HepG2 (cell line): Measurements from ENCODE around the gene SDC4. TPM values are rescaled to one million over a fixed set of nuclear protein-coding genes. Genes with fewer than 3 reads are reported as not detected.

Source experiments
- ARNT2 ChIP-seq: sonication (generic); formaldehyde crosslinking; IDR thresholded peaks from 2 replicates; pipeline ENCODE4 v1.8.0; 2022; ENCODE audit warnings: mild to moderate bottlenecking, low read depth, missing genetic modification reagents, moderate library complexity
- ATAD3A ChIP-seq: sonication (generic); formaldehyde crosslinking; IDR thresholded peaks from 2 replicates; pipeline ENCODE4 v1.4.0; 2020; ENCODE audit warnings: missing genetic modification reagents
- ATF1 ChIP-seq: IDR thresholded peaks from 2 replicates; pipeline ENCODE4 v1.6.1; 2016; ENCODE audit warnings: mild to moderate bottlenecking, control low read depth
- MAX ChIP-seq: IDR thresholded peaks from 2 replicates; pipeline ENCODE4 v1.6.1; 2012; ENCODE audit warnings: inconsistent platforms
- NFKB2 ChIP-seq: sonication (generic); formaldehyde crosslinking; IDR thresholded peaks from 2 replicates; pipeline ENCODE4 v1.4.0; 2020; ENCODE audit warnings: missing genetic modification reagents, borderline replicate concordance
- PHF21A ChIP-seq: sonication (generic); formaldehyde crosslinking; IDR thresholded peaks from 2 replicates; pipeline ENCODE4 v1.5.0; 2020; ENCODE audit warnings: mild to moderate bottlenecking, missing genetic modification reagents
- RAD21 ChIP-seq: fragments of 450-650 bp; formaldehyde crosslinking; IDR thresholded peaks from 2 replicates; pipeline ENCODE4 v1.5.0; 2020; ENCODE audit warnings: mild to moderate bottlenecking
- SOX13 ChIP-seq, 3 experiments: fragments of 450-650 bp in 1 of 3; sonication (generic) in 1 of 3; formaldehyde crosslinking in 1 of 3; IDR thresholded peaks in 2 of 3; conservative IDR thresholded peaks in 1 of 3; 2 replicates each; pipeline versions ENCODE4 v1.5.0 to v1.6.1; 2016 to 2020; ENCODE audit warnings: antibody characterized with exemption in 1 of 3, mild to moderate bottlenecking in 1 of 3, missing compliant biosample characterization in 1 of 3, missing genetic modification reagents in 1 of 3, moderate library complexity in 1 of 3
- TFAP4 ChIP-seq: sonication (generic); IDR thresholded peaks from 2 replicates; pipeline ENCODE4 v1.6.1; 2016; ENCODE audit warnings: low read depth, borderline replicate concordance
- ZBTB21 ChIP-seq: sonication (generic); formaldehyde crosslinking; IDR thresholded peaks from 2 replicates; pipeline ENCODE4 v1.4.0; 2020; ENCODE audit warnings: missing genetic modification reagents
- ZNF597 ChIP-seq: sonication (generic); formaldehyde crosslinking; IDR thresholded peaks from 2 replicates; pipeline ENCODE4 v1.5.0; 2020; ENCODE audit warnings: missing genetic modification reagents
- polyA plus RNA-seq, 8 experiments: library from polyadenylated mRNA; depleted of rRNA in 3 of 8; stranded (reverse) in 7 of 8; unstranded in 1 of 8; fragments of >200 nt; fragmentation: Illumina TruSeq in 4 of 8; extraction: Trizol in 4 of 8; gene quantifications; 2 replicates each; pipeline versions ENCODE4 v1.2.1 to v1.2.3, GENCODE V29; 2011 to 2016; ENCODE audit warnings: low read depth in 4 of 8, missing spikeins in 1 of 8, mixed read lengths in 1 of 8; ENCODE audit not compliant: insufficient read depth in 1 of 8
- total RNA-seq, 5 experiments: library from RNA; depleted of rRNA; stranded (reverse); fragments of >200 nt; fragmentation: Illumina TruSeq; extraction: Trizol; gene quantifications; 2 replicates each; pipeline ENCODE4 v1.2.3, GENCODE V29; 2016; ENCODE audit warnings: low read depth in 1 of 5
- TF ChIP-seq, protein P1 (sequence below): sonication (generic); formaldehyde crosslinking; IDR thresholded peaks from 2 replicates; pipeline ENCODE4 v1.4.0; 2020; ENCODE audit warnings: missing genetic modification reagents, borderline replicate concordance
- TF ChIP-seq, protein P2 (sequence below): sonication (generic); formaldehyde crosslinking; IDR thresholded peaks from 2 replicates; pipeline ENCODE4 v1.8.1; 2023; ENCODE audit warnings: mild to moderate bottlenecking, missing genetic modification reagents, borderline replicate concordance
- TF ChIP-seq, protein P3 (sequence below), 2 experiments: sonication (generic) in 1 of 2; formaldehyde crosslinking in 1 of 2; IDR thresholded peaks; 2 replicates each; pipeline versions ENCODE4 v1.4.0 to v1.6.1; 2016 to 2020; ENCODE audit warnings: borderline replicate concordance in 1 of 2, low read depth in 1 of 2, mild to moderate bottlenecking in 1 of 2, missing genetic modification reagents in 1 of 2
- TF ChIP-seq, protein P4 (sequence below): sonication (generic); formaldehyde crosslinking; IDR thresholded peaks from 2 replicates; pipeline ENCODE4 v1.4.0; 2020; ENCODE audit warnings: missing genetic modification reagents

SDC4 gene
- total and polyA plus RNA-seq, 2 of the 13 experiments (the other 11 are each of a cell fraction or from before 2014, with no cell fraction given), result 49.0 to 65.1 TPM

GRCh38 chr20:45336530-45337366 is 11.5 kb downstream of the SDC4 start (continued):
- TF ChIP-seq, protein P1, sequence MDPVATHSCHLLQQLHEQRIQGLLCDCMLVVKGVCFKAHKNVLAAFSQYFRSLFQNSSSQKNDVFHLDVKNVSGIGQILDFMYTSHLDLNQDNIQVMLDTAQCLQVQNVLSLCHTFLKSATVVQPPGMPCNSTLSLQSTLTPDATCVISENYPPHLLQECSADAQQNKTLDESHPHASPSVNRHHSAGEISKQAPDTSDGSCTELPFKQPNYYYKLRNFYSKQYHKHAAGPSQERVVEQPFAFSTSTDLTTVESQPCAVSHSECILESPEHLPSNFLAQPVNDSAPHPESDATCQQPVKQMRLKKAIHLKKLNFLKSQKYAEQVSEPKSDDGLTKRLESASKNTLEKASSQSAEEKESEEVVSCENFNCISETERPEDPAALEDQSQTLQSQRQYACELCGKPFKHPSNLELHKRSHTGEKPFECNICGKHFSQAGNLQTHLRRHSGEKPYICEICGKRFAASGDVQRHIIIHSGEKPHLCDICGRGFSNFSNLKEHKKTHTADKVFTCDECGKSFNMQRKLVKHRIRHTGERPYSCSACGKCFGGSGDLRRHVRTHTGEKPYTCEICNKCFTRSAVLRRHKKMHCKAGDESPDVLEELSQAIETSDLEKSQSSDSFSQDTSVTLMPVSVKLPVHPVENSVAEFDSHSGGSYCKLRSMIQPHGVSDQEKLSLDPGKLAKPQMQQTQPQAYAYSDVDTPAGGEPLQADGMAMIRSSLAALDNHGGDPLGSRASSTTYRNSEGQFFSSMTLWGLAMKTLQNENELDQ (CRISPR knock-in tag), result no peak
- TF ChIP-seq ARNT2 (CRISPR knock-in tag), result peak; percentile 59; the same call in 1 of the 2 replicates
- 0 out of 2 replicates have a peak, but pooled peaks have one; percentile 49 for TF ChIP-seq TFAP4
- no peak for TF ChIP-seq ZBTB21 (CRISPR knock-in tag)
- no peak for TF ChIP-seq ATAD3A (CRISPR knock-in tag)
- TF ChIP-seq, protein P2, sequence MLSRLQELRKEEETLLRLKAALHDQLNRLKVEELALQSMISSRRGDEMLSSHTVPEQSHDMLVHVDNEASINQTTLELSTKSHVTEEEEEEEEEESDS (CRISPR knock-in tag), result no peak
- TF ChIP-seq, protein P3, sequence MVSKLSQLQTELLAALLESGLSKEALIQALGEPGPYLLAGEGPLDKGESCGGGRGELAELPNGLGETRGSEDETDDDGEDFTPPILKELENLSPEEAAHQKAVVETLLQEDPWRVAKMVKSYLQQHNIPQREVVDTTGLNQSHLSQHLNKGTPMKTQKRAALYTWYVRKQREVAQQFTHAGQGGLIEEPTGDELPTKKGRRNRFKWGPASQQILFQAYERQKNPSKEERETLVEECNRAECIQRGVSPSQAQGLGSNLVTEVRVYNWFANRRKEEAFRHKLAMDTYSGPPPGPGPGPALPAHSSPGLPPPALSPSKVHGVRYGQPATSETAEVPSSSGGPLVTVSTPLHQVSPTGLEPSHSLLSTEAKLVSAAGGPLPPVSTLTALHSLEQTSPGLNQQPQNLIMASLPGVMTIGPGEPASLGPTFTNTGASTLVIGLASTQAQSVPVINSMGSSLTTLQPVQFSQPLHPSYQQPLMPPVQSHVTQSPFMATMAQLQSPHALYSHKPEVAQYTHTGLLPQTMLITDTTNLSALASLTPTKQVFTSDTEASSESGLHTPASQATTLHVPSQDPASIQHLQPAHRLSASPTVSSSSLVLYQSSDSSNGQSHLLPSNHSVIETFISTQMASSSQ (IDR thresholded peaks at IDR 0.05; ENCODE audit: low read depth), result no peak
- TF ChIP-seq, protein P3 (CRISPR knock-in tag; IDR thresholded peaks at IDR 0.05; ENCODE audit: borderline replicate concordance), result 0 out of 2 replicates have a peak, but pooled peaks have one; percentile 5
- TF ChIP-seq, protein P4, sequence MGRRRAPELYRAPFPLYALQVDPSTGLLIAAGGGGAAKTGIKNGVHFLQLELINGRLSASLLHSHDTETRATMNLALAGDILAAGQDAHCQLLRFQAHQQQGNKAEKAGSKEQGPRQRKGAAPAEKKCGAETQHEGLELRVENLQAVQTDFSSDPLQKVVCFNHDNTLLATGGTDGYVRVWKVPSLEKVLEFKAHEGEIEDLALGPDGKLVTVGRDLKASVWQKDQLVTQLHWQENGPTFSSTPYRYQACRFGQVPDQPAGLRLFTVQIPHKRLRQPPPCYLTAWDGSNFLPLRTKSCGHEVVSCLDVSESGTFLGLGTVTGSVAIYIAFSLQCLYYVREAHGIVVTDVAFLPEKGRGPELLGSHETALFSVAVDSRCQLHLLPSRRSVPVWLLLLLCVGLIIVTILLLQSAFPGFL, result peak; percentile 23; the same call in 1 of the 2 replicates
- TF ChIP-seq ATF1 (CRISPR knock-in tag), result no peak
- TF ChIP-seq ZNF597 (CRISPR knock-in tag), result no peak
- TF ChIP-seq SOX13 (IDR thresholded peaks at IDR 0.05), result peak; percentile 42; the same call in 1 of the 2 replicates
- TF ChIP-seq SOX13 (CRISPR knock-in tag; conservative IDR thresholded peaks at IDR 0.05 in 1 of 2, IDR thresholded peaks at IDR 0.05 in 1 of 2), result peak in 1 of 2 experiments; percentile 61; a peak in 2 of 4 replicates
- peak; percentile 40; the same call in 1 of the 2 replicates for TF ChIP-seq RAD21
- peak; percentile 7; the same call in 1 of the 2 replicates for TF ChIP-seq MAX
- TF ChIP-seq NFKB2 (CRISPR knock-in tag), result no peak
- peak; percentile 63 for TF ChIP-seq PHF21A (CRISPR knock-in tag)
